ENCODE measurements around the gene AAK1.

DNA sequence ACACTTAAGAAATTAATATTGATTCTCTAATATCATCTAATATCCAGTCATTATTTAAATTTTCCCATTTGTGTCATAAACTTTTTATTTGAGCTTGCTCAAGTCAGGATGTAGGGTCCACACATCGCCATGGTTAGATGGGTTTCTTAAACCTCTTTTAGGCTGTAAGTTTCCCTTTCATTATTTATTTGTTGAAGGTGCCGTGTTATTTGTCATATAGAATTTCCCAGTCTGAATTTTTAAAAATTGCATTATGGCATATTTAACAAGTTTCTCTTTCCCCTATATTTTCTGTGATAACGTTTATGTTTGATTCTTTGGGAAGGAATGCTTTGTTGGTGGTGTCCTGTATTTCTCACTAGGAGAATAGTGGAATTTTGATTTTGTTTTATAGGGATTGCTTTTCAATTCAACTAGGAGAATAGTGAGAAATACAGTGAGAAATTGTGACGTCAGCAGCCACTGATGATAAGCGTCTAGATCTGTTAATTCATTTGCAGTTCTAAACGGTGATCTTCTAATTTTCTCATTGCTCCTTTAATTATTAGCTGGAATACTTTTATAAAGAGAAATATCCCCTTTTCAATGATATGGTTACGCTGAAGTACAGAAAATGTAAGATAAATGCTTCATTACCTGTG, 44.6 kb upstream of the AAK1 start:
- TF ChIP-seq CTCF (IDR thresholded peaks at IDR 0.05; ENCODE audit: poor library complexity, severe bottlenecking), result no peak
- TF ChIP-seq TAF1 (IDR thresholded peaks at IDR 0.05; ENCODE audit: low read depth), result no peak
- TF ChIP-seq MXI1 (conservative IDR thresholded peaks at IDR 0.05; ENCODE audit: poor library complexity, severe bottlenecking), result no peak
- no peak for TF ChIP-seq POLR2AphosphoS5 (IDR thresholded peaks at IDR 0.05)

All from neural cell (in vitro differentiated cells).